Sigmoid colon (tissue), 7 donors: ENCODE measurements around the gene CFAP54. TPM values are rescaled to one million over a fixed set of nuclear protein-coding genes. Genes with fewer than 3 reads are reported as not detected.
"Not testable (repeated sequence)": the region's sequence is repeated elsewhere in the genome, so short reads cannot be mapped to it uniquely, and the experiment has no call there.

ENCODE experiments used
- DNase-seq: peaks from one replicate; pipeline ENCODE4 v3.0.0-alpha.2; 2019
- H3K27ac ChIP-seq, 4 donors: fragments of 200-600 bp; sonication (generic); one replicate each; pipeline ENCODE4 v1.5.1; 2016 to 2019; ENCODE audit warnings: mild to moderate bottlenecking in 1 of 4
- H3K27me3 ChIP-seq, 3 donors: fragments of 200-600 bp; sonication (generic); one replicate each; pipeline ENCODE4 v1.5.1; 2019; ENCODE audit warnings: mild to moderate bottlenecking in 1 of 3
- H3K36me3 ChIP-seq, 4 donors: fragments of 200-600 bp; sonication (generic); one replicate each; pipeline ENCODE4 v1.5.1; 2016 to 2019
- H3K4me1 ChIP-seq, 4 donors: fragments of 200-600 bp; sonication (generic); one replicate each; pipeline ENCODE4 v1.5.1; 2017 to 2019
- H3K4me3 ChIP-seq, 4 donors: fragments of 200-600 bp; sonication (generic); one replicate each; pipeline ENCODE4 v1.5.1; 2017 to 2019; ENCODE audit warnings: mild to moderate bottlenecking in 2 of 4, moderate library complexity in 1 of 4
- H3K9me3 ChIP-seq, 4 donors: fragments of 200-600 bp in 3 of 4; sonication (generic) in 3 of 4; one replicate each; pipeline versions ENCODE4 v1.5.1 to v1.6.1; 2013 to 2019
- EP300 ChIP-seq, 4 donors: sonication (generic); formaldehyde crosslinking; IDR thresholded peaks; one replicate each; pipeline ENCODE4 v1.6.1; 2017; ENCODE audit warnings: antibody characterized with exemption in 4 of 4
- POLR2A ChIP-seq, 2 donors: fragments of 450-650 bp; IDR thresholded peaks; one replicate each; pipeline ENCODE4 v1.6.1; 2016; ENCODE audit warnings: antibody characterized with exemption in 2 of 2, mild to moderate bottlenecking in 2 of 2, moderate library complexity in 2 of 2
- POLR2AphosphoS5 ChIP-seq, 4 donors: sonication (generic); formaldehyde crosslinking; IDR thresholded peaks; one replicate each; pipeline ENCODE4 v1.6.1; 2017; ENCODE audit warnings: antibody characterized with exemption in 4 of 4
- WGBS, 2 donors: extraction: QIAGEN DNeasy Blood & Tissue Kit; methylation state at CpG; one replicate each; pipeline ENCODE4 v1.1.7; 2013; 5-methylcytosine and 5-hydroxymethylcytosine counted together
- intact Hi-C: fragments of 100-400 bp; cut with DNase I; formaldehyde crosslinking; loops from one replicate; pipeline ENCODE4 v1.15.1; 2023
- polyA plus RNA-seq, 3 donors: library from polyadenylated mRNA; stranded (reverse); fragments of 200-250 nt; gene quantifications; one replicate each; pipeline ENCODE4 v1.2.3, GENCODE V29; 2013
- total RNA-seq, 4 donors: library from RNA; depleted of rRNA; stranded (reverse); fragments of >200 nt; gene quantifications; one replicate each; pipeline ENCODE4 v1.1.0, GENCODE V29; 2016
- TF ChIP-seq, protein P1 (sequence below), 4 experiments: fragments of 450-650 bp in 3 of 4; fragments of 200-600 bp in 1 of 4; IDR thresholded peaks; one replicate each; pipeline ENCODE4 v1.5.1; 2016 to 2019; ENCODE audit warnings: antibody characterized with exemption in 4 of 4, mild to moderate bottlenecking in 3 of 4, moderate library complexity in 2 of 4
- donor health status: healthy with polysubstance abuse.
- donor health status: Bipolar disorder and iron deficiency.
- donor health status: healthy.

Gene CFAP54
- total and polyA plus RNA-seq, 7 donors = 0.07 to 10.5 (median 3.1) TPM; not detected in 2

GRCh38 chr12:96483116-96483515, 6.3 kb upstream of the CFAP54 start:
- intact Hi-C loops = no loop called here
- Histone ChIP-seq H3K36me3 (no peaks in the 10 kb centered on the region), H3K4me1 (no peaks in the 10 kb centered on the region), H3K9me3 (no peaks in the 10 kb centered on the region), H3K27me3 (no peaks in the 10 kb centered on the region), H3K4me3 (no peak overlapping the region), H3K27ac (no peak overlapping the region)
- TF ChIP-seq EP300 (IDR thresholded peaks at IDR 0.05) (no peak), POLR2AphosphoS5 (IDR thresholded peaks at IDR 0.05) (no peak), POLR2A (IDR thresholded peaks at IDR 0.05) (no peak)
- TF ChIP-seq, protein P1, sequence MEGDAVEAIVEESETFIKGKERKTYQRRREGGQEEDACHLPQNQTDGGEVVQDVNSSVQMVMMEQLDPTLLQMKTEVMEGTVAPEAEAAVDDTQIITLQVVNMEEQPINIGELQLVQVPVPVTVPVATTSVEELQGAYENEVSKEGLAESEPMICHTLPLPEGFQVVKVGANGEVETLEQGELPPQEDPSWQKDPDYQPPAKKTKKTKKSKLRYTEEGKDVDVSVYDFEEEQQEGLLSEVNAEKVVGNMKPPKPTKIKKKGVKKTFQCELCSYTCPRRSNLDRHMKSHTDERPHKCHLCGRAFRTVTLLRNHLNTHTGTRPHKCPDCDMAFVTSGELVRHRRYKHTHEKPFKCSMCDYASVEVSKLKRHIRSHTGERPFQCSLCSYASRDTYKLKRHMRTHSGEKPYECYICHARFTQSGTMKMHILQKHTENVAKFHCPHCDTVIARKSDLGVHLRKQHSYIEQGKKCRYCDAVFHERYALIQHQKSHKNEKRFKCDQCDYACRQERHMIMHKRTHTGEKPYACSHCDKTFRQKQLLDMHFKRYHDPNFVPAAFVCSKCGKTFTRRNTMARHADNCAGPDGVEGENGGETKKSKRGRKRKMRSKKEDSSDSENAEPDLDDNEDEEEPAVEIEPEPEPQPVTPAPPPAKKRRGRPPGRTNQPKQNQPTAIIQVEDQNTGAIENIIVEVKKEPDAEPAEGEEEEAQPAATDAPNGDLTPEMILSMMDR (IDR thresholded peaks at IDR 0.05) = no peak
- DNase-seq = no peak
- 92 to 96% methylated on average over 2 of the region's 2 CpGs for WGBS, 2 donors

DNA sequence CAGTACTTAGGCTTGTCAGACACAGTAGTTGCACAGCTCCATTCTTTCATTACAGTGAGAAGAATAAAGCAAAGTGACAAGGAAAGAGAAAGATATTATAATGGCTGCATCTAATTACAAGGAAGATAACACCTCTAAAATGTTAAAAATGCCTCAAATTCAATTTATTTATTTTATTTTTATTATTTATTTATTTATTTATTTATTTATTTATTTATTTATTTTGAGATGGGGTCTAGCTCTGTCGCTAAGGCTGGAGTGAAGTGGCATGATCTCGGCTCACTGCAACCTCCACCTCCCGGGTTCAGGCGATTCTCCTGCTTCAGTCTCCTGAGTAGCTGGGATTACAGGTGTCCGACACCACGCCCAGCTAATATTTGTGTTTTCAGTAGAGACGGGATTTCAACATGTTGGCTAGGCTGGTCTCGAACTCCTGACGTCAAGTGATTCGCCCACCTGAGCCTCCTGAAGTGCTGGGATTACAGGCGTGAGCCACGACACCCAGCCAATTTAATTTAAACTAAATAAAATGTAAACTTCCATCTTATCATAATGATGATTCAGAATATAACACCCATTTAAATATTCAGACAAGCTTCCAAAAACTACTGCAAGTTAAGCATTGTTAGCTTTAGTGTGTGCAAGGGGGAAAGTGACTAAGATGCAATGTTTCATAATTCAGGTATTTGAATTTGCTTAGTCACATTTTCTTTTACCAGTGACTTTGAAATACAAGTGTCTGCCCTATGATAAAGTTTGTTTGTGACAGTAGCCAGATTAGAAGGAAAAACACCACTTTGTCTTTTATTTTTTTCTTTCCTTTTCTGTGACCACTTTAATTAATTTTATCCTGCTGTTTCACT, 2.4 kb upstream of the CFAP54 start:
- TF ChIP-seq, protein P1 (IDR thresholded peaks at IDR 0.05) = no peak
- TF ChIP-seq EP300 (IDR thresholded peaks at IDR 0.05) (no peak), POLR2AphosphoS5 (IDR thresholded peaks at IDR 0.05) (no peak), POLR2A (IDR thresholded peaks at IDR 0.05) (no peak)

GRCh38 chr12:96487634-96488033, 1.7 kb upstream of the CFAP54 start:
- TF ChIP-seq POLR2AphosphoS5 (IDR thresholded peaks at IDR 0.05) (no peak), POLR2A (IDR thresholded peaks at IDR 0.05) (no peak), EP300 (IDR thresholded peaks at IDR 0.05) (no peak)
- TF ChIP-seq, protein P1 (IDR thresholded peaks at IDR 0.05) = no peak
- Histone ChIP-seq H3K27ac (no peak overlapping the region), H3K27me3 (no peaks in the 10 kb centered on the region), H3K4me3 (no peak overlapping the region), H3K4me1 (peaks cover 0 to 10% (median 4%) of the 10 kb centered on the region in 4 donors), H3K36me3 (no peaks in the 10 kb centered on the region), H3K9me3 (no peaks in the 10 kb centered on the region)
- intact Hi-C loops = loop anchor here (2.0 kb wide), 2 partner anchors 29 to 87 kb away; partner anchors contain the start of gene CDK17
- WGBS, 2 donors = 86 to 87% methylated on average over 3 of the region's 3 CpGs
- no peak for DNase-seq

More for the DNA sequence above, 2.4 kb upstream of the CFAP54 start:
- DNase-seq = no peak
- Histone ChIP-seq H3K27me3 (no peaks in the 10 kb centered on the region), H3K4me3 (no peak overlapping the region), H3K36me3 (no peaks in the 10 kb centered on the region), H3K4me1 (peaks cover 0 to 10% (median 4%) of the 10 kb centered on the region in 4 donors), H3K9me3 (no peaks in the 10 kb centered on the region), H3K27ac (no peak overlapping the region)
- WGBS, 2 donors = 85 to 92% methylated on average over 12 of the region's 12 CpGs
- intact Hi-C loops = no loop called here

DNA sequence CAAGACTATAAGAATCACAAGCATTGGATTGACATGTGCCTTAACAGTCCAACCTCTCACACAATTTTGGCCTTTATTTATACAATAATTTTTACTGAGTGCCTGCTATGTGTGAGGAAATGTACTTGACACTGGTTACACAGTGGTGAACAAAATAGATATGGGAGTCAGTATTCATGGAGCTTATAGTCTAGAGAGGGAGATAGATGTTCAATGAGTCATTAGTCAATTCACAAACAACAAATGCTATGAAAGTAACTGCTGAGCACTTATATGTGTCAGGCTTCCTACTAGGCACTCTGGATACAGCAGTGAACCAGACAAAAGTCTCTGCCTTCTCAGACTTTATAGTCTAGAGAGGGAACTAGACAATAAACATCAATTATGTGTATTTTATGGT, 3.7 kb downstream of the CFAP54 start:
- no peaks in the 10 kb centered on the region for H3K9me3 ChIP-seq
- peaks cover 0 to 10% (median 4%) of the 10 kb centered on the region in 4 donors for H3K4me1 ChIP-seq
- no peak for TF ChIP-seq POLR2AphosphoS5 (IDR thresholded peaks at IDR 0.05)
- TF ChIP-seq POLR2A (IDR thresholded peaks at IDR 0.05) = no peak
- TF ChIP-seq, protein P1 (IDR thresholded peaks at IDR 0.05) = no peak
- intact Hi-C loops = loop anchor here (5.0 kb wide), 1 partner anchor 431 kb away; no protein-coding TSS in a partner anchor
- H3K36me3 ChIP-seq = no peaks in the 10 kb centered on the region
- no peak overlapping the region for H3K4me3 ChIP-seq
- H3K27me3 ChIP-seq = no peaks in the 10 kb centered on the region
- H3K27ac ChIP-seq = no peak overlapping the region
- no peak for DNase-seq

- not testable (repeated sequence) for H3K9me3 ChIP-seq, DNase-seq, H3K4me3 ChIP-seq, H3K27me3 ChIP-seq, H3K27ac ChIP-seq, H3K36me3 ChIP-seq
- peaks cover 0 to 10% (median 4%) of the 10 kb centered on the region in 4 donors for H3K4me1 ChIP-seq
- intact Hi-C loops = loop anchor here (5.0 kb wide), 1 partner anchor 432 kb away; no protein-coding TSS in a partner anchor
- WGBS, 2 donors = 95 to 96% methylated on average over 6 of the region's 6 CpGs
These were observed 4.8 kb downstream of the CFAP54 start for GRCh38 chr12:96494154-96494553.
